NCI-H1930 (cell line): ENCODE results near the gene GOLGA6L9.
"Not testable (repeated sequence)": the region's sequence is repeated elsewhere in the genome, so short reads cannot be mapped to it uniquely, and the experiment has no call there.

Source experiments
- DNase-seq, 2 experiments: peaks; one replicate each; lab custom pipeline; 2025; lab: John Stamatoyannopoulos, UW

Gene GOLGA6L9

DNA sequence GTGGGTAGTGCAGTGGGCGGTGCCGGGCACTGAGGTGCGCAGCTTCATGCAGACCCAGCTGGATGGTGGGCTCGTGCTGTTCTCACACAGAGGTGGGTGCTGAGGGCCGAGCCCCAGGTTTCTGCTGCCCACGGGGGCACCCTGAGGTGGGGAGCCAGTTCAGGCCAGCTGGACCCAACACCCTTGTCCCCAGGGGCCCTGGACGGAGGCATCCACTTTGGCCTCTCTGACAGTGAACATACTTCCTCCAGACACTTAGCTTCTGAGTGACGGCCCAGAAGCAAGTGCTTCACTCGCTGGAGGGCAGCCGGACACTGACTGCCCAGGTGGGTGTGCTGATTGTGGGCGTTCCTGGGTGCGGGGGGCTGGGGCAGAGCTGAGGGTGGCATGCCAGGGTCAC is 39.8 kb downstream of the GOLGA6L9 start:
- not testable (repeated sequence) for DNase-seq

DNA sequence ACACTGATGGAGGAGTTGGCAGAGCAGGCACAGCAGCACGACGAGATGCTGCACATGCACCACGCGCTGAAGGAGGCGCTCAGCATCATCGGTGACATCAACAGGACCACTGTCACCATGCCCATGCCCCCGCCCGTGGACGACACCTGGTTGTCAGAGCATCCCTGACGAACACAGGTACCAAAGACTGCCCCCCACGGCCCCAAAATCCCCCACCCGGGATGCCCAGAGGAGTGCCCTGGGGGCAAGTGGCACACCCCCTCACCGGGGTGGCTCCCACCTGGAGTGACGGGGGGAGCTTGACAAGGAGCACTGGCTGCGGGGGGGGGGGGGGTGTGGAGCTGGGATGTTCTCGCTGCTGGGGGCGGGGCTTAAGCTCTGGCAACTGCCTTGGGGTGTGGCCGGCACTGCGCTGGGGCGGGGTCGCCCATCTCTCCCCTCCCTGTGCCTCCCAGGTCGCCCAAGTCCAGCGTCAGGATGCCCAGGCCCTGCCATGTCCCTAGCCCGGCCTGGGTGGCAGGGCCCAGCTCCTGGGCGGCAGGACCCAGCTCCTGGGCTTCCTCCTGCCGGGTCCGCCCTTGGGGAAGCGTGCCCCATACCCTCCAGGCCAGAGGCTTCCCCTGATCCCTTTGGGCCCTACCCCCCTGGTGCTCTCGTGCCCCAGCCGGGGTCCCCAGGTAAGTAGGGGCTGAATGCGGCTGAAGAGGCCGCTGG is 42.8 kb downstream of the GOLGA6L9 start:
- not testable (repeated sequence) for DNase-seq

DNA sequence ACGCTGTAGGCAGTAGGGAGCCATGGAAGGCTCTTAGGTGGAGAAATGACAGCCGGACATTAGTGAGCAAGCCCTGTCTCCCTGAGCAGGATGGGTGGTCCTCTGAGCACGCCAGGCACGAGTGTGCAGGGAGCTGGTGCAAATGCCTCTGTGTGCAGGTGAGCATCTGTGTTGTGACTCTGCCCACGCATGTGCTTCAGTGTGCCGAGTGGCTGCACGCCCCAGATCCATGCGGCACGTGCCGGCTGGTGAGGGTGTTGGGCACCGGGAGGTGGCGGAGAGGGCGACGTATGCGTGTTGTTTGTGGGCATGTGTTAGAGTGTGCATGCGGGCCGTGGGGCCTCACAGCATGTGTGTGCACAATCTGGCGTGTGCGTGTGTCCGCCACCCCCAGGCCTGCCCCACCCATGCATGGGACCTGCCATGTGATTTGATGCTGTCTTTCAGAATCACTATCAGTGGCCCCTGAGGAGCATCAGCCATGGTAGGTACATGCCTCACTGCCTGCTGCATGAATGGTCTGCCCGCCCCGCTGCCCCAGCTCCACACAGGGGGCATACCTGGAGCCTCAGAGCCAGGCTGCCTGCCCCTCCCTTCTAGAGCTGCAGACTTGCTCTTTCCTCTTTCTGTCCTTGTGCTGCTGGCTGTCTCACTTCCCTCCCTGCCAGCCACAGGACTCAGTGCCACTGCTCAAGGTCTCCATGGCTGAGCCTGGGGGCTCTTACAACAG is 45.1 kb downstream of the GOLGA6L9 start:
- DNase-seq, result not testable (repeated sequence)

DNA sequence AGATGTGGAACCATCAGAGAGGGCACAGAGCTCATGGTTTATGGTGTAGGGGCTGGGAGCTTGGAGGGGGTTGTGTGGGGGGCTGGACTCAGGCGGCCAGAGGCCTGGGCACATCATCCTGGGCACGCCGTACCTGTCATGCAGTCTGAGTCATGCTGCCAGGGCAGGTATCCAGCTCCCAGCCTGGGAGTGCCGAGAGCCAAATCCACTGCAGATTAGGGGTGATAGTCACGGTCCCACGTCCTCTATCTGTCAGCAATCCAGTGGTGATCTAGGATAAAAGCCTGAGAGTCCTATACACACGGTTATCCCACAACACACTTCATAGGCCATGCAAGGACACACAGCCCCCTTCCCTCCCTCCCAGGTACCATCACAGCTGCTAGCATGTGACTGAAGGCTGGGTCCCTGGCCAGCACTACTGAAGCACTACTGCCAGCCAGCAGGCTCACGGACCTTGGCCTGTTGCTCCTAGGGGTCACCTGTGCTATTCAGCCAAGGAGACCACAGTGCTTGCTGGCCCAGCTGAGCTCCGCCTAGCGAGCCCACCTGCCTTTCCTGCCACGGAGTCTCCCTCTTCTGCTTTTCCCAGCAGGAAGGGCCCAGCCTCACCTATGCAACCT is 45.8 kb downstream of the GOLGA6L9 start:
- not testable (repeated sequence) for DNase-seq

DNA sequence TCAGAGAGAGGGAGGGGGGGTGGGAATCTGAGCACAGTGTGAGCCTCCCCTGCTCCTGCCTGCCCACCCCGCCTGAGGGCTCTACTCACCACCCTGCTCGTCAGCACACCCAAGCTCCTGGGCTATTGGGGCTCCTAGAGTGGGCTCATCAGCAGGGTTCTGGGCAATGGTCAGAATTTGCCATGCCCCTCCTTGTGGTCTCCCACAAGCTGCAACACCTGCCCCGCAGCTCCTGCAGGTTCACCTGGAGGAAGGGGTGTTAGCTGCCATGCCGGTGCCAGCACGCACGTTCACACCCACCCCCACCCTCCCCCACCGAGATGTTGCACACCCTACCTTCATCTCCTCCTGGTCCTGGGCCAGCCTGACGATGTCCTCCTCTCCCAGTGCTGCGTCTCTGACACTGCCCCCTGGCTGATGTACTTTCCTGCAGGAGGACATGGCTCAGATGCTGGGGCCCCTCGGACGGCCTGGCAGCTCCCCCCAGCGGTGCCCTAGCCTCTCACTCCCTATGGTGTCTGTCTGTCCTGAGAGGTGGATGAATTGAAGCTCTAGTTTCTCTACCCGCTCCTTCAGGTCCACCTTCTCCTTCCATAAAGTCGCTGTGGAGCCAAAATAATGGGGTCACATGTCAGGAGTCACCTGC is 47.2 kb downstream of the GOLGA6L9 start:
- DNase-seq, result not testable (repeated sequence)

DNA sequence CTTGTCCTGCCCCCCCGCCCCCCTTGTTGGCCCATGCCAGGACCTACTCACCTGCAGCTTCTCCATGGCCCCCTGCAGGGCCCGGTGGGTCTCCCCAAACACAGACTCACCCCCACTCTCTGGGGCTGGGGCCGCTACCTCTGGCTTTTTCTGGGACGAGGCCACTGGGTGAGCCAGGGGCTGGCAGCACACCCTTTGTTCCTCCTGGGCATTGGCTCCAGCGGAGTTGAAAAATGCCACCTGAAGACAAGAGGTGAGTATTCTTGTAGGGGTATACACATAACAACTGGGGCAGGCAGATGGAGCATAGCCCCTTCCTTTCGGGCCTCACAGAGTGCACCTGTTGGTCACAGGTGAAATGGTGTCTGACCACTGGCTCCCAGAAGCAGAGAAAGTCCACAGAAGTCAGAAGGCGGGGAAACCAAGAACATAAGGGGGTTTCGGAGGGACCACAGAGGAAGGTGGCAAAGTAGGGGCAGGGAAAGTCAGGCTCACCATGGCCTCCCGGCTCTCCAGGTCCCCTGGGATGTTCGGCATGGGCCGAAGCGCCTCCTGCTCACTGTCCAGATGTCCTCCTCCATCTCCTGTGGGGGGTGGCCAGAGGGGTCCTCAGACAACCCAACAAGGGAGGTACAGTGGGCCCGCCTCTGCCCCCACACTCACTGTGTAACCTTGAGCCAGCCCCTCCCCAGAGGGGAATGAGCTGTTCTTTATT is 47.9 kb downstream of the GOLGA6L9 start:
- DNase-seq, result not testable (repeated sequence)
